DOHH2 (cell line): ENCODE measurements around the gene RABGEF1.

ENCODE experiments used
- H3F3A ChIP-seq: fragments of 200-600 bp; sonication (generic), shearing (Covaris generic); 2 replicates; pipeline ENCODE4 v1.6.0; 2016; ENCODE audit warnings: antibody characterized with exemption, mild to moderate bottlenecking; ENCODE audit not compliant: control insufficient read depth, insufficient read depth
- H3K27ac ChIP-seq: fragments of 200-600 bp; sonication (generic); 2 replicates; pipeline ENCODE4 v1.5.1; 2014; ENCODE audit warnings: low read depth, mild to moderate bottlenecking, low read length, moderate library complexity
- H3K27me3 ChIP-seq: fragments of 200-600 bp; sonication (generic); 2 replicates; pipeline ENCODE4 v1.6.1; 2014; ENCODE audit warnings: mild to moderate bottlenecking, low read length, mixed read lengths; ENCODE audit not compliant: control insufficient read depth
- H3K36me3 ChIP-seq: fragments of 200-600 bp; sonication (generic); 2 replicates; pipeline ENCODE4 v1.6.1; 2014; ENCODE audit warnings: mild to moderate bottlenecking, low read length, moderate library complexity, mixed read lengths; ENCODE audit not compliant: control insufficient read depth
- H3K4me1 ChIP-seq: fragments of 200-600 bp; sonication (generic); 2 replicates; pipeline ENCODE4 v1.6.1; 2014; ENCODE audit warnings: mild to moderate bottlenecking, low read length, mixed read lengths; ENCODE audit not compliant: control insufficient read depth
- H3K4me2 ChIP-seq: fragments of 200-600 bp; sonication (generic); 2 replicates; pipeline ENCODE4 v1.6.0; 2014; ENCODE audit warnings: mild to moderate bottlenecking, low read length, moderate library complexity
- H3K4me3 ChIP-seq: fragments of 200-600 bp; sonication (generic); 2 replicates; pipeline ENCODE4 v1.5.1; 2014; ENCODE audit warnings: mild to moderate bottlenecking, low read length, mixed read lengths
- H3K79me2 ChIP-seq: fragments of 200-600 bp; sonication (generic); 2 replicates; pipeline ENCODE4 v1.6.1; 2014; ENCODE audit warnings: mild to moderate bottlenecking, low read length, mixed read lengths; ENCODE audit not compliant: control insufficient read depth
- H3K9me2 ChIP-seq: fragments of 200-600 bp; sonication (generic); replicated peaks from 2 replicates; pipeline ENCODE4 v1.6.1; 2014; ENCODE audit warnings: mild to moderate bottlenecking, low read length, mixed read lengths; ENCODE audit not compliant: control insufficient read depth
- H3K9me3 ChIP-seq: fragments of 200-600 bp; sonication (generic); 2 replicates; pipeline ENCODE4 v1.6.1; 2014; ENCODE audit warnings: antibody characterized with exemption, low read length, mixed read lengths; ENCODE audit not compliant: control insufficient read depth, insufficient read depth
- H4K20me1 ChIP-seq: fragments of 200-600 bp; sonication (generic); 2 replicates; pipeline ENCODE4 v1.6.0; 2014; ENCODE audit warnings: low read depth, mild to moderate bottlenecking, antibody characterized with exemption, low read length, moderate library complexity; ENCODE audit not compliant: control insufficient read depth, insufficient read depth
- EZH2phosphoT487 ChIP-seq: fragments of 200-600 bp; sonication (generic); IDR thresholded peaks from 2 replicates; pipeline ENCODE4 v1.6.1; 2017; ENCODE audit warnings: borderline replicate concordance, mild to moderate bottlenecking, antibody characterized with exemption, low read length, moderate library complexity, mixed read lengths
- TF ChIP-seq, protein P1 (sequence below): fragments of 200-600 bp; sonication (generic); IDR thresholded peaks from one replicate; pipeline ENCODE4 v1.5.1; 2014; ENCODE audit warnings: antibody characterized with exemption, mild to moderate bottlenecking, low read depth, low read length; ENCODE audit not compliant: poor library complexity, severe bottlenecking

RABGEF1 gene

DNA sequence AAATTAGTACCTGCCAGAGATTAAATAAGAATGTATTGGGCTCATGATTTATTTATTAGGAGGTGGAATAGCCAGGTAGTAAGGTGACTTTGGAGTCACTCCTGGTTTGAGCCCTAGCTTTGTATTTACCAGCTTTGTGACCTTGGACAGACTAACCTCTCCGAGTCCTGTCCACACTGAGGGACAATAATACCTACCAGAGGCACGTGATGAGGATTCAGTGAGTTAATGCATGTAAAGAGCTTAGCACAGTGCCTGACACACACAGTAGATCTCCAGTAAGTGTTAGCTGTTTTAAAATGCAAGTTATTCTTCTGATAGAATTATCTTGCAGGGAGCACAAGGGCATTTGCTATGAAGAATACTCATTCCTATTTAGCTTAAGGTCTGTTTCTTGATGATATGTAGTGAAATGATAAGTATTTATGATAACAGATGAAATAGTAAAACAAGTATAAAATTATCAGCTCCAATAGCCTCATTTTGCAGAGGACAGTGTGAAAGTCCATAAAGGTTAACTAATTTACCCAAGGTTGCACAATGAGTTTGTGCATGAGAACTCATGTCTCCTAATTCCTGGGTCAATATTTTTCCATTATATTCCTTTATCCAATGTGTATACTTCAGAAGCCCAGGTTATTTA, 36.4 kb downstream of the RABGEF1 start:
- H4K20me1 ChIP-seq: 0 out of 2 replicates have a peak, but pooled peaks cover 3% of the 10 kb centered on the region
- H3K4me2 ChIP-seq: no peak overlapping the region
- no peaks in the 10 kb centered on the region for H3K9me2 ChIP-seq
- H3K9me3 ChIP-seq: no peaks in the 10 kb centered on the region
- H3K36me3 ChIP-seq: peaks cover 75% of the 10 kb centered on the region
- no peak overlapping the region for H3K27ac ChIP-seq
- no peak overlapping the region for H3K4me3 ChIP-seq
- H3K79me2 ChIP-seq: peaks cover 14% of the 10 kb centered on the region
- no peaks in the 10 kb centered on the region for H3K4me1 ChIP-seq
- no peaks in the 10 kb centered on the region for H3F3A ChIP-seq
- TF ChIP-seq EZH2phosphoT487: no peak
- TF ChIP-seq, protein P1, sequence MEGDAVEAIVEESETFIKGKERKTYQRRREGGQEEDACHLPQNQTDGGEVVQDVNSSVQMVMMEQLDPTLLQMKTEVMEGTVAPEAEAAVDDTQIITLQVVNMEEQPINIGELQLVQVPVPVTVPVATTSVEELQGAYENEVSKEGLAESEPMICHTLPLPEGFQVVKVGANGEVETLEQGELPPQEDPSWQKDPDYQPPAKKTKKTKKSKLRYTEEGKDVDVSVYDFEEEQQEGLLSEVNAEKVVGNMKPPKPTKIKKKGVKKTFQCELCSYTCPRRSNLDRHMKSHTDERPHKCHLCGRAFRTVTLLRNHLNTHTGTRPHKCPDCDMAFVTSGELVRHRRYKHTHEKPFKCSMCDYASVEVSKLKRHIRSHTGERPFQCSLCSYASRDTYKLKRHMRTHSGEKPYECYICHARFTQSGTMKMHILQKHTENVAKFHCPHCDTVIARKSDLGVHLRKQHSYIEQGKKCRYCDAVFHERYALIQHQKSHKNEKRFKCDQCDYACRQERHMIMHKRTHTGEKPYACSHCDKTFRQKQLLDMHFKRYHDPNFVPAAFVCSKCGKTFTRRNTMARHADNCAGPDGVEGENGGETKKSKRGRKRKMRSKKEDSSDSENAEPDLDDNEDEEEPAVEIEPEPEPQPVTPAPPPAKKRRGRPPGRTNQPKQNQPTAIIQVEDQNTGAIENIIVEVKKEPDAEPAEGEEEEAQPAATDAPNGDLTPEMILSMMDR: no peak
- no peaks in the 10 kb centered on the region for H3K27me3 ChIP-seq

DNA sequence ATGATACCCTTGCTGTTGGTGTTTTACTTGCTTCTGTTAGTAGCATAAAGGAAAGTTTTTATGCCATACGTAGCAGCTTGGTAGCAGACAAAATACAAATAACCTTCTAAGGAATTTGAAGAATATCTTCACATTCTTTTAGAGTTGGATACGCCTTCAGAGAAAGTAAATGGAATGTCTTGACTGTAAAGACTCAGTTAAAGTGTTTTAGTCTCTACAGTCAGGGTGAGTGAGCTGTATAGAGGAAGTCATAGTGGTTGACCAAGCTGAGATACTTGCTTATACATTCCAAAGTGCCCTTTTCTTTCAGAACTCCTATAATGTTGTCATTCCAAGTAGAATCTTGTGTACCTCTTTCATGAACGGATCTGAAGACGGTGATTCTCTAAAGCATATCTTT, 37.7 kb downstream of the RABGEF1 start:
- no peaks in the 10 kb centered on the region for H3F3A ChIP-seq
- TF ChIP-seq, protein P1: no peak
- TF ChIP-seq EZH2phosphoT487: no peak
- H3K4me3 ChIP-seq: no peak overlapping the region
- 0 out of 2 replicates have a peak, but pooled peaks cover 3% of the 10 kb centered on the region for H4K20me1 ChIP-seq
- no peak overlapping the region for H3K4me2 ChIP-seq
- no peaks in the 10 kb centered on the region for H3K9me3 ChIP-seq
- H3K27ac ChIP-seq: no peak overlapping the region
- H3K27me3 ChIP-seq: no peaks in the 10 kb centered on the region
- peaks cover 76% of the 10 kb centered on the region for H3K36me3 ChIP-seq
- peaks cover 10% of the 10 kb centered on the region for H3K79me2 ChIP-seq
- no peaks in the 10 kb centered on the region for H3K4me1 ChIP-seq
- H3K9me2 ChIP-seq: no peaks in the 10 kb centered on the region

DNA sequence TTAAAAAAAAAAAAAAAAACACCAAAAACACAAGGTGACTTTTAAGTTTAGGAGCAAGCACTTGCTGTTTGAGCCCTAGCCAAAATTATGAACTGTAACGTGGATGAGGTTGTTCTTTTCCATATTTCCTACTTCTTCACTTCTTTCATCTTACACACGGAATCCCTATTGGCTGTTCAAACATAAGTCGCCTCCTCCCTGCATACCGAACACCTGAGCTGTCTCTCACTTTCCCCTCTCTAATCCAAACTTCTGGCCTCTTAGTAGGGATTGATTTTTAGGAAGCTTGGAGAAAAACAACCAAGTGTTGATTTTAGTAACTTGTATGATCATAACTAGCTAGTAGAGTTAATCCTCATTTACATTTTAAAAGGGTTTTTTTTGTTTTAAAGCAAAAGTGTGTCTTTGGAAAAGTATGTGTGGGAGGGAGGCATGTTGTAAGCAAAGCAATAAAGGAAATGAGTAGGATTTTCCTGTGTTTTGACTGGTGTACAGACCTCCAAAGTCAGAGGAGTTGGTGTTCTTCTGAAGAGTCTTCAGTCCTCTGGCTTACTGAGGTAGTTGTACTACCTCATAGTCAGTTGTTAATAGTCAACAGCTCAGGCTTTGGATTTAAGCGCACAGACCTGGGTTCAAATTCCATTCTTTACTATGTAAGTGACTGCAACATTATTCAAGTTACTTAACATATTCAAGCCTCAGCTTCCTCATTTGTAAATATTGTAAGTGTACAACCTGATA, 39.3 kb downstream of the RABGEF1 start:
- peaks cover 74% of the 10 kb centered on the region for H3K36me3 ChIP-seq
- no peaks in the 10 kb centered on the region for H3K9me3 ChIP-seq
- no peaks in the 10 kb centered on the region for H3K9me2 ChIP-seq
- 0 out of 2 replicates have a peak, but pooled peaks cover 3% of the 10 kb centered on the region for H4K20me1 ChIP-seq
- no peaks in the 10 kb centered on the region for H3K4me1 ChIP-seq
- H3F3A ChIP-seq: no peaks in the 10 kb centered on the region
- H3K27ac ChIP-seq: no peak overlapping the region
- H3K27me3 ChIP-seq: no peaks in the 10 kb centered on the region
- no peak overlapping the region for H3K4me3 ChIP-seq
- TF ChIP-seq, protein P1: no peak
- no peak for TF ChIP-seq EZH2phosphoT487
- no peak overlapping the region for H3K4me2 ChIP-seq
- peaks cover 10% of the 10 kb centered on the region for H3K79me2 ChIP-seq
